Left lung (tissue), 10 donors: Measurements from ENCODE around the gene RBM17. TPM values are rescaled to one million over a fixed set of nuclear protein-coding genes. Genes with fewer than 3 reads are reported as not detected.

Source experiments
- ATAC-seq: fragments of 200-7000 bp; cut with Tn5 transposase; one replicate; pipeline ENCODE4 v1.9.1; 2020; ENCODE audit warnings: moderate library complexity
- DNase-seq, 4 donors: peaks; one replicate each; pipeline ENCODE4 v3.0.0-alpha.2; 2013 to 2020
- H3K27ac ChIP-seq, 2 donors: fragments of 200-600 bp; sonication (generic) in 1 of 2; one replicate each; pipeline versions ENCODE4 v1.5.0 to v1.8.0; 2020 to 2021
- H3K27me3 ChIP-seq, 2 donors: fragments of 200-600 bp; sonication (generic) in 1 of 2; one replicate each; pipeline versions ENCODE4 v1.5.0 to v1.8.0; 2020 to 2021
- H3K36me3 ChIP-seq, 2 donors: fragments of 200-600 bp; sonication (generic) in 1 of 2; one replicate each; pipeline versions ENCODE4 v1.5.0 to v1.8.0; 2020 to 2021
- H3K4me1 ChIP-seq, 2 donors: fragments of 200-600 bp; one replicate each; pipeline ENCODE4 v1.8.0; 2021
- H3K4me3 ChIP-seq, 2 donors: fragments of 200-600 bp; sonication (generic) in 1 of 2; one replicate each; pipeline versions ENCODE4 v1.5.0 to v1.8.0; 2020 to 2021; ENCODE audit warnings: mild to moderate bottlenecking in 1 of 2
- H3K9me3 ChIP-seq, 2 donors: fragments of 200-600 bp; sonication (generic) in 1 of 2; one replicate each; pipeline versions ENCODE4 v1.5.0 to v1.8.0; 2020 to 2021
- intact Hi-C, 2 donors: fragments of 100-400 bp; cut with DNase I; formaldehyde crosslinking; loops; one replicate each; pipeline versions ENCODE4 v1.11.2 to v1.14.2; 2022
- polyA plus RNA-seq, 6 donors: library from polyadenylated mRNA; unstranded; fragments of 120-200 nt; gene quantifications; one replicate each; pipeline ENCODE4 v1.2.1, GENCODE V29; 2013; ENCODE audit not compliant: insufficient read length in 6 of 6
- total RNA-seq, 2 donors: library from RNA; stranded (reverse); fragmentation: NEBNext Ultra II Directional; extraction: Animal tissue kit (Norgen Biotek cat#: 25700); gene quantifications; one replicate each; pipeline ENCODE4 v1.2.1, GENCODE V29; 2021
- TF ChIP-seq, protein P1 (sequence below), 2 donors: fragments of 200-600 bp; sonication (generic) in 1 of 2; IDR thresholded peaks; one replicate each; pipeline versions ENCODE4 v1.5.0 to v1.8.0; 2021; ENCODE audit warnings: antibody characterized with exemption in 2 of 2
- donor health status: DM: no; HTN: yes; CAD: no.
- donor health status: DM: no; HTN: no; CAD: no.

RBM17 gene
- total and polyA plus RNA-seq, 8 donors: 63.2 to 215 (median 185) TPM

DNA sequence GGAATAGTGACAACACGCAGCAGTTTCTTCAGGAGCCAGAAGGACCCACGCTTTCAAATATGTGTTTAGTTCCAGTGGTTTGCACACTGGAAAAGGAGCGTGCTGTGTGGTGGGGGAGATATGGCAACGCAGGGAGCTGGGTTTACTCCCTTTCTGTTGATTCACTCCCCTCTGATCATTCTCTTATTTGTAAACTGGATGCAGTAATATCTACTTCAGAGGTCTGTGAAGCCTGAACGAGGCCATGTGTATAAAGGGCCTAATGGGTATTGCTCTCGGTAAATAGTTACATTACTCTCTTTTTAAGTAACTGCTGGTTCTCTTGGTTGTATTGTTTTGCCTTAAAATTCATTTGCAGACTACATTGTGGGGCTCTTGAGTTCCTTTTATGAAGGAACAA lies 19.2 kb downstream of the RBM17 start:
- Histone ChIP-seq H3K9me3 (no peaks in the 10 kb centered on the region), H3K4me3 (no peak overlapping the region), H3K27ac (peak overlapping the region in 1 of 2 donors; percentile 13), H3K36me3 (peaks cover 0 to 93% of the 10 kb centered on the region in 2 donors), H3K27me3 (no peaks in the 10 kb centered on the region), H3K4me1 (peaks cover 0 to 12% of the 10 kb centered on the region in 2 donors)
- DNase-seq (no peak), ATAC-seq (no peak)
- intact Hi-C loops: loop anchor here in 1 of 2 donors (2.0 kb wide), 1 partner anchor 293 kb away; no protein-coding TSS in a partner anchor
- TF ChIP-seq, protein P1, sequence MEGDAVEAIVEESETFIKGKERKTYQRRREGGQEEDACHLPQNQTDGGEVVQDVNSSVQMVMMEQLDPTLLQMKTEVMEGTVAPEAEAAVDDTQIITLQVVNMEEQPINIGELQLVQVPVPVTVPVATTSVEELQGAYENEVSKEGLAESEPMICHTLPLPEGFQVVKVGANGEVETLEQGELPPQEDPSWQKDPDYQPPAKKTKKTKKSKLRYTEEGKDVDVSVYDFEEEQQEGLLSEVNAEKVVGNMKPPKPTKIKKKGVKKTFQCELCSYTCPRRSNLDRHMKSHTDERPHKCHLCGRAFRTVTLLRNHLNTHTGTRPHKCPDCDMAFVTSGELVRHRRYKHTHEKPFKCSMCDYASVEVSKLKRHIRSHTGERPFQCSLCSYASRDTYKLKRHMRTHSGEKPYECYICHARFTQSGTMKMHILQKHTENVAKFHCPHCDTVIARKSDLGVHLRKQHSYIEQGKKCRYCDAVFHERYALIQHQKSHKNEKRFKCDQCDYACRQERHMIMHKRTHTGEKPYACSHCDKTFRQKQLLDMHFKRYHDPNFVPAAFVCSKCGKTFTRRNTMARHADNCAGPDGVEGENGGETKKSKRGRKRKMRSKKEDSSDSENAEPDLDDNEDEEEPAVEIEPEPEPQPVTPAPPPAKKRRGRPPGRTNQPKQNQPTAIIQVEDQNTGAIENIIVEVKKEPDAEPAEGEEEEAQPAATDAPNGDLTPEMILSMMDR (IDR thresholded peaks at IDR 0.05): no peak

DNA sequence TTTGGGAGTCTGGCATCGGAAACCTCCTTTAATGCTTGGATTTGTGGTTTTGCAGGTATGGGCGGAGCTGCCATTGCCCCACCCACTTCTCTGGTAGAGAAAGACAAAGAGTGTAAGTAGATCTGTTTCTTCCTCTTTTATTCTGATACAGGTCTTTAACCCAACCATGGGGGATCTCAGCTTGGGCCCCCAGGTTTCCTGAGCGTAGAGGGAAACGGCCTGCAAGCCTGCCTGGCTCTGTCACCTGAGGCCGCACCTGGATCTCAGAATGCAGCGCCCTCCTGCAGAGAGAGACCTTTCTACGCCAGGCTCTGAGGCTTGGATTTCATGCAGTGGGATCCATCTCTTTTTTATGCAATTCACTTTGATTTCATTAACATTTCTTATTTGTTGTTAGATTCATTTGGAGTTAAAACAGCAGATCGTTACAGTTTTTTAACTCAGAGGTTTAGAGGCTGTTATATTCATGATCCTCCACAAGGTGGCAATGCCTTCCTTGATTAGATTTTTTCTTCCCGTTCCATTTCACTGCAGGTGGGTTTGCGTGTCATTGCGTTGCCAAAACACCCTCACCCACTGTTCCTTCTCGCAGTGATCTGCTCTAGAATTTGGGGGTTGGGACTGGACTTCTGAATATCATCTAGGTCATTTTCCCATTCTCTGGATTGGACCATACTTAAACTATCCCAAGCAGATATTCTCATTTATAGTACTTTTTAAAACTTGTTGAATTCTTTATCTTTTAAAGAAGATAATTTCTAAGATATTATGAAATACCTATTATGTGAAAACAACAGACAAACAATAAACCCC lies 20.0 kb downstream of the RBM17 start:
- peak overlapping the region in 1 of 2 donors; percentile 13 for H3K27ac ChIP-seq
- H3K9me3 ChIP-seq: no peaks in the 10 kb centered on the region
- peaks cover 0 to 12% of the 10 kb centered on the region in 2 donors for H3K4me1 ChIP-seq
- H3K27me3 ChIP-seq: no peaks in the 10 kb centered on the region
- intact Hi-C loops: loop anchor here in 1 of 2 donors (2.0 kb wide), 1 partner anchor 292 kb away; no protein-coding TSS in a partner anchor
- H3K36me3 ChIP-seq: peaks cover 0 to 96% of the 10 kb centered on the region in 2 donors
- H3K4me3 ChIP-seq: no peak overlapping the region
- ATAC-seq: peak; percentile 85
- TF ChIP-seq, protein P1 (IDR thresholded peaks at IDR 0.05): peak; percentile 60 to 72
- DNase-seq: no peak

DNA sequence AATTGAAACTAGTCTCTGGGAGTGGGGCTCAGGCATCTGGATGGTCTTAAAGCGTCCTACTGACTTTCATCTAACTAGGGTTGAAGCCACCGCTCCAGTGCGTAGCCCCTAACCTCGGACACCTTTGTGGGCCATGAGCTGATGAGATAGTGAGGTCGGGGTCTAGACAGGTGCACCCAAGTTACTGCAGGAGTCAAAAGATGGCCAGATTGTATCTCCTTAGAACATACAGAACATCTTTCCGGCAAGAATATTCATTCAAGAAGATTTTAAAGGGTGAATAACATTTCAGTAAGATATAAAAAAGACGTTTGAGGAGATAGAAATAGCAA lies 20.6 kb downstream of the RBM17 start:
- DNase-seq: no peak
- Histone ChIP-seq H3K4me3 (no peak overlapping the region), H3K27ac (no peak overlapping the region), H3K9me3 (no peaks in the 10 kb centered on the region), H3K36me3 (peaks cover 0 to 97% of the 10 kb centered on the region in 2 donors), H3K27me3 (no peaks in the 10 kb centered on the region), H3K4me1 (peaks cover 0 to 16% of the 10 kb centered on the region in 2 donors)
- TF ChIP-seq, protein P1 (IDR thresholded peaks at IDR 0.05): no peak
- intact Hi-C loops: loop anchor here in 1 of 2 donors (2.0 kb wide), 1 partner anchor 291 kb away; no protein-coding TSS in a partner anchor
- no peak for ATAC-seq

DNA sequence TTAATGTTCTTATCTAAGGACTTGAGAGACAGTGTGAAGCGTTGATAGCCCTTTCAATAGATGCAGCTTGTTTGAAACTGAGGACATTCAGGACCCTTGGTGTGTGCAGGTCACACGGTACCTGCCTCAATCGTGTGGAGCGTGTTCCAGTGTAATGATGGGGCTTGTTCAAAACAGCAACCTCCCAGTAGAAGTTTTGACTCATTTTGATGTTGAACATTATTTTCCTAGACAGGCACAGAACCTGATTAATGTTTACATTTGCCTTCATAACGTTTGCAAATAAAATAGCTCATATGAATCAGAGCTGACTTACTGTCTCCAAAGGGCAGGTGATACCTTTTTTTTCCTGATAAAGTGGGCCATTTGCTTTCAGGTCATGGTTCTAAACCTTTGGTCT lies 21.3 kb downstream of the RBM17 start:
- H3K27ac ChIP-seq: no peak overlapping the region

DNA sequence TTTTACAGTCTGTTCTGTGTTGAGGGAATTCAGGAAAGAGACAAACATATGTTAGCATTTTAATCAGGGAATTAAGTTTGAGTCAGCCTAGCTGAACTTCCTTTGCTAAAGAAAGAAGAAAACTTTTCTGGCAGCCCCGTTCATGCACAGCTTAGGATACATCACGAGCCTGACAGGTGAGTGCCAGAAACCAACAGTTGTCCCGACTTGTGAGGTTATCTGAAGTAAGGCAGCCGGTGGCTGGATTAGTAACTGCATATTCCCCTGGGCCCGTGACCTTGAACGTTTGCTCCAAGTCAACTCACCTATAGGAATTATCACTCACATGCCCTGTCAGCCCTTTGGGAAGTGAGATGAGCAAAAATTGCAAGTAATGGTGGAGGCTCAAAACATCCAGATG lies 24.1 kb downstream of the RBM17 start:
- DNase-seq: no peak
- H3K4me1 ChIP-seq: peaks cover 0 to 25% of the 10 kb centered on the region in 2 donors
- ATAC-seq: no peak
- peaks cover 0 to 89% of the 10 kb centered on the region in 2 donors for H3K36me3 ChIP-seq
- intact Hi-C loops: loop anchor here in 1 of 2 donors (5.0 kb wide), 1 partner anchor 34 kb away; no protein-coding TSS in a partner anchor
- TF ChIP-seq, protein P1 (IDR thresholded peaks at IDR 0.05): no peak
- no peaks in the 10 kb centered on the region for H3K27me3 ChIP-seq
- no peak overlapping the region for H3K4me3 ChIP-seq
- no peak overlapping the region for H3K27ac ChIP-seq
- H3K9me3 ChIP-seq: no peaks in the 10 kb centered on the region

More for the DNA sequence above, 21.3 kb downstream of the RBM17 start:
- intact Hi-C loops: loop anchor here in 1 of 2 donors (5.0 kb wide), 1 partner anchor 37 kb away; no protein-coding TSS in a partner anchor
- H3K9me3 ChIP-seq: no peaks in the 10 kb centered on the region
- H3K4me3 ChIP-seq: no peak overlapping the region
- no peak for ATAC-seq
- TF ChIP-seq, protein P1 (IDR thresholded peaks at IDR 0.05): no peak
- H3K27me3 ChIP-seq: no peaks in the 10 kb centered on the region
- no peak for DNase-seq
- peaks cover 0 to 97% of the 10 kb centered on the region in 2 donors for H3K36me3 ChIP-seq
- H3K4me1 ChIP-seq: peaks cover 0 to 23% of the 10 kb centered on the region in 2 donors
